ENCODE measurements around the gene GRAP. TPM values are rescaled to one million over a fixed set of nuclear protein-coding genes. Genes with fewer than 3 reads are reported as not detected.

GRAP gene
- total and polyA plus RNA-seq, 10 of the 15 experiments (the other 5 are each of a cell fraction or from before 2014, with no cell fraction given): 0.58 to 78.3 (median 36.6) TPM

DNA sequence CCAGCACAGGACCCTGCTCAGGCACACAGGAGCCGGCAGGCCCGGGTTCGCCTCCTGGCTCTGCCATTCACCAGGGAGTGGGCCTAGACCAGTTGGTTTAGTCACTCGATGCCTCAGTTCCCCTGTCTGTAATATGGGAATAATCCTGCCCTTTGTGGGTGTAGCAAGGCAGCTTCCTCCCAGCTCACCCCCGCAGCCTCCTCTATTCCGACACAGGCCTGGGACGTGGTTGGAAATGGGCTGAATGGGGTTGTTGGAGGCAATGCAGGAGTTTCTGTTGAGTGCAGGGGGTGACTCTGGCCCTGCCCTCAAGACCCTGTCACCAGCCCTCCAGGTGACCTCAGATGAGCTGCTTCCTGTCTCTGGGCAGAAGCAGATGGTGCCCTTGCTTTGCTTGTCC is 75.0 kb downstream of the GRAP start (continued):
- no peak for TF ChIP-seq ATF2 (IDR thresholded peaks at IDR 0.05; ENCODE audit: low read length)

Small RNA genes within 50 kb of the gene (small RNA-seq; reads per million reads assigned to genes)
- not detected for gene AC090286.3

Other genes starting within 250 kb of the GRAP start
- gene PRPSAP2, start 188.8 kb downstream of the GRAP start, total RNA-seq (2014; rRNA removed): 96.8 and 113 TPM in 2 replicates
- 82.4 and 83.5 TPM in 2 replicates for gene PRPSAP2, start 188.8 kb downstream of the GRAP start, total RNA-seq (2014; rRNA removed; fragmentation: Illumina TruSeq; extraction: Trizol)
- gene PRPSAP2, start 188.8 kb downstream of the GRAP start, total RNA-seq (2021): 62.8 and 66.6 TPM in 2 replicates
- gene PRPSAP2, start 188.8 kb downstream of the GRAP start, polyA plus RNA-seq (2011; rRNA removed): 102 and 157 TPM in 2 replicates
- gene PRPSAP2, start 188.8 kb downstream of the GRAP start, polyA plus RNA-seq (2014; fragmentation: Illumina TruSeq; extraction: Trizol): 84.0 and 109 TPM in 2 replicates
- gene PRPSAP2, start 188.8 kb downstream of the GRAP start, polyA plus RNA-seq (2014; fragmentation: Nextera tagmentation; extraction: Ambion mirVana): 10 to 100 TPM; 33.2 to 57.4 TPM
- 72.7 and 82.3 TPM in 2 replicates for gene PRPSAP2, start 188.8 kb downstream of the GRAP start, polyA plus RNA-seq (2014; rRNA removed)
- 10 to 100 TPM; 97.7 to 99.9 TPM for gene PRPSAP2, start 188.8 kb downstream of the GRAP start, polyA plus RNA-seq (2016; fragmentation: Nextera tagmentation; extraction: Ambion mirVana)
- gene SLC5A10, start 94.8 kb downstream of the GRAP start, total RNA-seq (2014; rRNA removed): under 0.01 TPM in 1 of 2 replicates, not detected in the other
- not detected in 2 replicates for gene SLC5A10, start 94.8 kb downstream of the GRAP start, total RNA-seq (2014; rRNA removed; fragmentation: Illumina TruSeq; extraction: Trizol)
- not detected in 2 replicates for gene SLC5A10, start 94.8 kb downstream of the GRAP start, total RNA-seq (2021)
- gene SLC5A10, start 94.8 kb downstream of the GRAP start, polyA plus RNA-seq (2011; rRNA removed): not detected in 2 replicates
- gene SLC5A10, start 94.8 kb downstream of the GRAP start, polyA plus RNA-seq (2014; fragmentation: Illumina TruSeq; extraction: Trizol): not detected in 2 replicates
- under 1 TPM; 0.03 to 0.18 TPM for gene SLC5A10, start 94.8 kb downstream of the GRAP start, polyA plus RNA-seq (2014; fragmentation: Nextera tagmentation; extraction: Ambion mirVana)
- gene SLC5A10, start 94.8 kb downstream of the GRAP start, polyA plus RNA-seq (2014; rRNA removed): 0.03 and 0.13 TPM in 2 replicates
- under 1 TPM; 0.07 to 0.08 TPM for gene SLC5A10, start 94.8 kb downstream of the GRAP start, polyA plus RNA-seq (2016; fragmentation: Nextera tagmentation; extraction: Ambion mirVana)
- gene FAM83G, start 42.2 kb downstream of the GRAP start, total RNA-seq (2014; rRNA removed): 14.1 and 14.8 TPM in 2 replicates
- 5.8 and 6.9 TPM in 2 replicates for gene FAM83G, start 42.2 kb downstream of the GRAP start, total RNA-seq (2014; rRNA removed; fragmentation: Illumina TruSeq; extraction: Trizol)
- 15.1 and 16.7 TPM in 2 replicates for gene FAM83G, start 42.2 kb downstream of the GRAP start, total RNA-seq (2021)
- gene FAM83G, start 42.2 kb downstream of the GRAP start, polyA plus RNA-seq (2011; rRNA removed): 3.8 and 7.5 TPM in 2 replicates
- 3.3 and 5.9 TPM in 2 replicates for gene FAM83G, start 42.2 kb downstream of the GRAP start, polyA plus RNA-seq (2014; fragmentation: Illumina TruSeq; extraction: Trizol)
- gene FAM83G, start 42.2 kb downstream of the GRAP start, polyA plus RNA-seq (2014; fragmentation: Nextera tagmentation; extraction: Ambion mirVana): under 1 TPM; 0.03 to 0.07 TPM
- 11.7 and 13.1 TPM in 2 replicates for gene FAM83G, start 42.2 kb downstream of the GRAP start, polyA plus RNA-seq (2014; rRNA removed)
- 1 to 10 TPM; 5.0 to 6.0 TPM for gene FAM83G, start 42.2 kb downstream of the GRAP start, polyA plus RNA-seq (2016; fragmentation: Nextera tagmentation; extraction: Ambion mirVana)
- 18.7 and 21.2 TPM in 2 replicates for gene GRAPL, start 80.6 kb upstream of the GRAP start, total RNA-seq (2014; rRNA removed)
- gene GRAPL, start 80.6 kb upstream of the GRAP start, total RNA-seq (2014; rRNA removed; fragmentation: Illumina TruSeq; extraction: Trizol): 35.1 and 37.3 TPM in 2 replicates
- gene GRAPL, start 80.6 kb upstream of the GRAP start, total RNA-seq (2021): 29.3 and 32.4 TPM in 2 replicates
- 5.5 and 7.5 TPM in 2 replicates for gene GRAPL, start 80.6 kb upstream of the GRAP start, polyA plus RNA-seq (2011; rRNA removed)
- gene GRAPL, start 80.6 kb upstream of the GRAP start, polyA plus RNA-seq (2014; fragmentation: Illumina TruSeq; extraction: Trizol): 5.6 and 24.6 TPM in 2 replicates
- gene GRAPL, start 80.6 kb upstream of the GRAP start, polyA plus RNA-seq (2014; fragmentation: Nextera tagmentation; extraction: Ambion mirVana): 1 to 10 TPM; 1.5 to 1.9 TPM
- 52.0 and 63.2 TPM in 2 replicates for gene GRAPL, start 80.6 kb upstream of the GRAP start, polyA plus RNA-seq (2014; rRNA removed)
- 1 to 10 TPM; 2.8 TPM for gene GRAPL, start 80.6 kb upstream of the GRAP start, polyA plus RNA-seq (2016; fragmentation: Nextera tagmentation; extraction: Ambion mirVana)
- 2.1 and 2.7 TPM in 2 replicates for gene EPN2, start 190.4 kb upstream of the GRAP start, total RNA-seq (2014; rRNA removed)
- gene EPN2, start 190.4 kb upstream of the GRAP start, total RNA-seq (2014; rRNA removed; fragmentation: Illumina TruSeq; extraction: Trizol): 1.8 and 3.2 TPM in 2 replicates
- 4.8 and 5.0 TPM in 2 replicates for gene EPN2, start 190.4 kb upstream of the GRAP start, total RNA-seq (2021)
- 4.7 and 5.7 TPM in 2 replicates for gene EPN2, start 190.4 kb upstream of the GRAP start, polyA plus RNA-seq (2011; rRNA removed)
- 3.3 and 4.8 TPM in 2 replicates for gene EPN2, start 190.4 kb upstream of the GRAP start, polyA plus RNA-seq (2014; fragmentation: Illumina TruSeq; extraction: Trizol)
- gene EPN2, start 190.4 kb upstream of the GRAP start, polyA plus RNA-seq (2014; fragmentation: Nextera tagmentation; extraction: Ambion mirVana): under 1 TPM; 0.26 to 0.62 TPM
- gene EPN2, start 190.4 kb upstream of the GRAP start, polyA plus RNA-seq (2014; rRNA removed): 5.2 and 5.9 TPM in 2 replicates
- 1 to 10 TPM; 5.6 to 8.4 TPM for gene EPN2, start 190.4 kb upstream of the GRAP start, polyA plus RNA-seq (2016; fragmentation: Nextera tagmentation; extraction: Ambion mirVana)